Left ventricle myocardium inferior (tissue), 1 donor: ENCODE measurements around the gene FIZ1. TPM values are rescaled to one million over a fixed set of nuclear protein-coding genes. Genes with fewer than 3 reads are reported as not detected.

Source experiments
- DNase-seq: peaks from one replicate; pipeline ENCODE4 v3.0.0-alpha.2; 2020
- H3K27ac ChIP-seq: fragments of 200-600 bp; replicated peaks from 2 replicates; pipeline ENCODE4 v1.8.0; 2021
- H3K27me3 ChIP-seq: fragments of 200-600 bp; 2 replicates; pipeline ENCODE4 v1.8.0; 2021; ENCODE audit warnings: low read depth
- H3K36me3 ChIP-seq: fragments of 200-600 bp; 2 replicates; pipeline ENCODE4 v1.8.0; 2021
- H3K4me1 ChIP-seq: fragments of 200-600 bp; 2 replicates; pipeline ENCODE4 v1.8.0; 2021
- H3K4me3 ChIP-seq: fragments of 200-600 bp; 2 replicates; pipeline ENCODE4 v1.8.0; 2021; ENCODE audit warnings: mild to moderate bottlenecking, moderate library complexity
- H3K9me3 ChIP-seq: fragments of 200-600 bp; replicated peaks from 2 replicates; pipeline ENCODE4 v1.8.0; 2021
- intact Hi-C: fragments of 100-400 bp; cut with micrococcal nuclease; formaldehyde crosslinking; loops from one replicate; pipeline ENCODE4 v1.11.0; 2022
- total RNA-seq: library from RNA; stranded (reverse); fragmentation: NEBNext Ultra II Directional; extraction: Animal tissue kit (Norgen Biotek cat#: 25700); gene quantifications from one replicate; pipeline ENCODE4 v1.2.1, GENCODE V29; 2021
- TF ChIP-seq, protein P1 (sequence below): fragments of 200-600 bp; IDR thresholded peaks from 2 replicates; pipeline ENCODE4 v1.8.0; 2021; ENCODE audit warnings: antibody characterized with exemption, mild to moderate bottlenecking, borderline replicate concordance
- donor health status: DM: no; HTN: yes; CAD: no; lungs with severe emphysema.

Gene FIZ1
- total RNA-seq, 1 donor from 2014 or later = 16.0 TPM

- Histone ChIP-seq H3K4me1 (peaks cover 26% of the 10 kb centered on the region), H3K36me3 (no peaks in the 10 kb centered on the region), H3K27me3 (peaks cover 9% of the 10 kb centered on the region), H3K27ac (no peak overlapping the region), H3K4me3 (no peak overlapping the region), H3K9me3 (no peaks in the 10 kb centered on the region)
- intact Hi-C loops = no loop called here
- TF ChIP-seq, protein P1, sequence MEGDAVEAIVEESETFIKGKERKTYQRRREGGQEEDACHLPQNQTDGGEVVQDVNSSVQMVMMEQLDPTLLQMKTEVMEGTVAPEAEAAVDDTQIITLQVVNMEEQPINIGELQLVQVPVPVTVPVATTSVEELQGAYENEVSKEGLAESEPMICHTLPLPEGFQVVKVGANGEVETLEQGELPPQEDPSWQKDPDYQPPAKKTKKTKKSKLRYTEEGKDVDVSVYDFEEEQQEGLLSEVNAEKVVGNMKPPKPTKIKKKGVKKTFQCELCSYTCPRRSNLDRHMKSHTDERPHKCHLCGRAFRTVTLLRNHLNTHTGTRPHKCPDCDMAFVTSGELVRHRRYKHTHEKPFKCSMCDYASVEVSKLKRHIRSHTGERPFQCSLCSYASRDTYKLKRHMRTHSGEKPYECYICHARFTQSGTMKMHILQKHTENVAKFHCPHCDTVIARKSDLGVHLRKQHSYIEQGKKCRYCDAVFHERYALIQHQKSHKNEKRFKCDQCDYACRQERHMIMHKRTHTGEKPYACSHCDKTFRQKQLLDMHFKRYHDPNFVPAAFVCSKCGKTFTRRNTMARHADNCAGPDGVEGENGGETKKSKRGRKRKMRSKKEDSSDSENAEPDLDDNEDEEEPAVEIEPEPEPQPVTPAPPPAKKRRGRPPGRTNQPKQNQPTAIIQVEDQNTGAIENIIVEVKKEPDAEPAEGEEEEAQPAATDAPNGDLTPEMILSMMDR = no peak
- no peak for DNase-seq
Observed at GRCh38 chr19:55552206-55552605, 47.1 kb downstream of the FIZ1 start.

DNA sequence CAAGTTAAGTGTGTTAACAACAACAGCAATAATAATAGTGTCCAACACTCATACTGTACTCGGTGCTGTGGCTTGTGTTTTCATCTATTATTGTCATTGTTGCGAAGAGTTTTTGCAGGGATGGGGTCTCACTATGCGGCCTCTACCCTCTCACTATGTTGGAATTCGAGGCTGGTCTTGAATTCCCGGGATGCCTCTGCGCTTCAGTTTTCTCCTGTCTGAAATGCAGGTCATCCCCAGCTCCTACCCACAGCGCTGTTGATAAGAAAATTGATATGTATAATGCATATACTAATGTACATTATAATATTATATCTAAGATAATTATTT lies 49.0 kb downstream of the FIZ1 start:
- H3K27ac ChIP-seq = no peak overlapping the region

GRCh38 chr19:55549500-55550320 lies 49.6 kb downstream of the FIZ1 start:
- Histone ChIP-seq H3K36me3 (no peaks in the 10 kb centered on the region), H3K4me1 (peaks cover 50% of the 10 kb centered on the region), H3K27me3 (peaks cover 11% of the 10 kb centered on the region), H3K27ac (peak overlapping the region; percentile 69), H3K9me3 (no peaks in the 10 kb centered on the region), H3K4me3 (peak overlapping the region; percentile 48)
- no peak for DNase-seq
- TF ChIP-seq, protein P1 = peak; percentile 20
- intact Hi-C loops = no loop called here

More for the DNA sequence above, 49.0 kb downstream of the FIZ1 start:
- Histone ChIP-seq H3K27me3 (peaks cover 11% of the 10 kb centered on the region), H3K9me3 (no peaks in the 10 kb centered on the region), H3K4me1 (peaks cover 45% of the 10 kb centered on the region), H3K36me3 (no peaks in the 10 kb centered on the region), H3K4me3 (peak overlapping the region; percentile 48)
- TF ChIP-seq, protein P1 = no peak
- intact Hi-C loops = no loop called here
- no peak for DNase-seq

DNA sequence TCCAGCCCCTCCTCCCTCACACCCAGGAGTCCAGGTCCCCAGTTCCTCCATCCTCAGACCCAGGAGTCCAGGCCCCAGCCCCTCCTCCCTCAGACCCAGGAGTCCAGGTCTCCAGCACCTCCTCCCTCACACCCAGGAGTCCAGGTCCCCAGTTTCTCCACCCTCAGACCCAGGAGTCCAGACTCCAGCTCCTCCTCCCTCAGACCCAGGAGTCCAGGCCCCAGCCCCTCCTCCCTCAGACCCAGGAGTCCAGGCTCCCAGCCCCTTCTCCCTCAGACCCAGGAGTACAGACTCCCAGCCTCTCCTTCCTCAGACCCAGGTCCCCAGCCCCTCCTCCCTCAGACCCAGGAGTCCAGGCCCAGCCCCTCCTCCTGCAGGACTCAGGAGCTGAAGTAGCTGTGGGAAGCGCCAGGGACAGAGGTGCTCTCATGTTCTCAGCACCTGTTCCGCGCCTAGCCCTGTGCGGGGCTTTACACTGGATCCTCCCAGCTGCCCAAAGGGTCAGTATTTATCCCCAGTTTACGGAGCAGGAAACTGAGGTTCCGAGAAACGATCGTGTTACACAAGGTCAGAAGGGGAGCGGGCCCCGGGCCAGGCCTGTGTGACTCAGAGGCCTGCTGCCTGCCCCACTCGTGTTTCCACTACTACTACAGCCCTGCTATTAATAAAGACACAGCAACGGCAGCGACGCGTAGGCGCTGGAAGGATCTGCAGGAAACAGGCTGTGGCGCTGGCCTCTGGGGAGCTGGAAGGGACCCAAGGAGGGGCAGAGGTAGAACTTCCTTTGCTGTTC lies 52.3 kb downstream of the FIZ1 start:
- intact Hi-C loops = no loop called here
- Histone ChIP-seq H3K9me3 (no peaks in the 10 kb centered on the region), H3K27ac (peak overlapping the region; percentile 96), H3K4me3 (peak overlapping the region; percentile 30), H3K4me1 (peaks cover 54% of the 10 kb centered on the region), H3K27me3 (peaks cover 11% of the 10 kb centered on the region), H3K36me3 (no peaks in the 10 kb centered on the region)
- TF ChIP-seq, protein P1 = no peak
- DNase-seq = peak; percentile 85

DNA sequence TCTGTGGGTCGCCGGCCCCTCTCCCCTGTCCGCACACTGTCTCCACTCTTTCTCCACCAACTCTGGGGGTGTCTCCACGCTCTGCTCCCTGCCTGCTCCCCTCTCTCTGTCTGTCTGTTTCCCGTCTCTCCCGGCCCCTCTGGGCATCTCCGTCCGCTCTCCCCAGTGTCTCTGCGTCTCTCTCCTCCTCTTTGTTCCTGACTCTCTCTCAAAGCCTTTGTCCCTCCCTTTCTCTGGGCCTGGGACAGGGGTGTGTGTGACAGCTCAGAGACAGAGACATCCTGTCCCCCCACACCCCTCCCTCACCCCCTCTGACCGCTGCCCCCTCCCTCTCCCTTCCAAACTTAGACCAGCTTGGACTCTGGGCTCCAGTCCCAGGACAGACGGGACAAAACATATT lies 53.3 kb downstream of the FIZ1 start:
- peaks cover 54% of the 10 kb centered on the region for H3K4me1 ChIP-seq

More for the DNA sequence above, 53.3 kb downstream of the FIZ1 start:
- no peaks in the 10 kb centered on the region for H3K9me3 ChIP-seq
- TF ChIP-seq, protein P1 = no peak
- peak overlapping the region; percentile 96 for H3K27ac ChIP-seq
- intact Hi-C loops = no loop called here
- DNase-seq = peak; percentile 69
- H3K36me3 ChIP-seq = no peaks in the 10 kb centered on the region
- peaks cover 11% of the 10 kb centered on the region for H3K27me3 ChIP-seq
- peak overlapping the region; percentile 55 for H3K4me3 ChIP-seq
